ENCODE results near the gene MVB12B.

DNA sequence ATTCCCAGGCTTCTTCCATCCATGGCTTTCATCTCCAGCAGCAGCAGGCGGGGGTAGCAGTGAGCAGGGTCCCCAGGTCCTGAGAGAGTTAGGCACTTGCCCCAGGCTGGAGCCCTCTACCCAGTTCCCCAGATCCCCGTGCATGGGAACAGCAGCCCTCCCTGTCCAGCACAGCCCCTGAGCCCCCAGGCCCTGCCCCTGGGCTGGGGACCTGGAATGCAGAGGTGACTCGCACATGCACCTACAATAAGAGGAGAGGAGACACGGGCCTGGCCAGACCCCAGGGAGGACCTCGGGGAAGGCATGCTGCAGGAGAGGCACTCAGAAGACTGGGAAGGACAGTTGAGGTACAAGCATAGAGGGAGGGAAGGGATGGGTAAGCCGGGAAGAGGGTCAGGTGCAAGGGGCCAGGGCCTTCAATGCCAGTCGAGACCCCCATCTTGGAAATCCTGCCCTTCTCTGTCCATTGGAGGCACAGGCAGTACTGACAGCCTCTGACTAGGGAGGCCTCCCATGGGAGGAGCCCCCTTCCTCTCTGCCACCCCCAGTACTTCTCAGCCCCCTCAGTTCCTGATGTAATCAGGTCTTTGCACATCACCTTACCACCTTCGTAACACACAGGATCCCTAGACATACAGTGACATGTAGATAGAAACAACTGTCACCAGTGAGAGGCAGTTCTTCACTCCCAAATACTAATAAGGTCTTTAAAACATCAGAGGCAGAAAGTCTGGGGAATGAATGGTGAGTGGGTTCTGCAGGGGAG, 151.8 kb downstream of the MVB12B start:
- TF ChIP-seq POLR2A (IDR thresholded peaks at IDR 0.05) (no peak), EP300 (IDR thresholded peaks at IDR 0.05; ENCODE audit: low read depth) (no peak)
- TF ChIP-seq, protein P1, sequence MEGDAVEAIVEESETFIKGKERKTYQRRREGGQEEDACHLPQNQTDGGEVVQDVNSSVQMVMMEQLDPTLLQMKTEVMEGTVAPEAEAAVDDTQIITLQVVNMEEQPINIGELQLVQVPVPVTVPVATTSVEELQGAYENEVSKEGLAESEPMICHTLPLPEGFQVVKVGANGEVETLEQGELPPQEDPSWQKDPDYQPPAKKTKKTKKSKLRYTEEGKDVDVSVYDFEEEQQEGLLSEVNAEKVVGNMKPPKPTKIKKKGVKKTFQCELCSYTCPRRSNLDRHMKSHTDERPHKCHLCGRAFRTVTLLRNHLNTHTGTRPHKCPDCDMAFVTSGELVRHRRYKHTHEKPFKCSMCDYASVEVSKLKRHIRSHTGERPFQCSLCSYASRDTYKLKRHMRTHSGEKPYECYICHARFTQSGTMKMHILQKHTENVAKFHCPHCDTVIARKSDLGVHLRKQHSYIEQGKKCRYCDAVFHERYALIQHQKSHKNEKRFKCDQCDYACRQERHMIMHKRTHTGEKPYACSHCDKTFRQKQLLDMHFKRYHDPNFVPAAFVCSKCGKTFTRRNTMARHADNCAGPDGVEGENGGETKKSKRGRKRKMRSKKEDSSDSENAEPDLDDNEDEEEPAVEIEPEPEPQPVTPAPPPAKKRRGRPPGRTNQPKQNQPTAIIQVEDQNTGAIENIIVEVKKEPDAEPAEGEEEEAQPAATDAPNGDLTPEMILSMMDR (IDR thresholded peaks at IDR 0.05) = no peak
